Subcutaneous adipose tissue (tissue), 4 donors: Measurements from ENCODE around the gene ELAVL3. TPM values are rescaled to one million over a fixed set of nuclear protein-coding genes. Genes with fewer than 3 reads are reported as not detected.

ENCODE experiments used
- CTCF ChIP-seq: fragments of 450-650 bp; IDR thresholded peaks from one replicate; pipeline ENCODE4 v1.5.1; 2016; ENCODE audit warnings: low read depth, mild to moderate bottlenecking, control low read depth, antibody characterized with exemption, moderate library complexity
- total RNA-seq, 4 donors: library from RNA; depleted of rRNA; stranded (reverse); fragments of >200 nt; gene quantifications; one replicate each; pipeline ENCODE4 v1.1.0, GENCODE V29; 2016

Gene ELAVL3
- total RNA-seq, 4 donors from 2014 or later: not detected

DNA sequence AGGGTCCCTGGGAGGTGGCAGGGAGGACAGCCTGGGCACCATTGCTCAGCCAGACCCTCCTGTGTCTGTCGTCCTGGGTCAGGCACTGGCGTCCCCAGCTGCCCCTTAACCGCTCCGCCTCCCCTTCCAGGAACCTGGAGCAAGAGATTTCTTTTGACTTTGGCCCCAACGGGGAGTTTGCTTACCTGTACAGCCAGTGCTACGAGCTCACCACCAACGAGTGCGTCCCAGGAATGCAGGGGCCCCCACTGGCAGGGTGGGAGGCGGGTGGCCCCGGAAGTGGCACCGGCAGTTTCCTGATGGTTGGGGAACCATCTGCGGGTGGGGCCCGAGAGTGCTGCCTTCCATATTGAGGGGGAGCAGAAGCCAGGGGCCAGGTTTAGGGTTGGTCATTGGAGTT is 32.4 kb downstream of the ELAVL3 start:
- no peak for TF ChIP-seq CTCF

DNA sequence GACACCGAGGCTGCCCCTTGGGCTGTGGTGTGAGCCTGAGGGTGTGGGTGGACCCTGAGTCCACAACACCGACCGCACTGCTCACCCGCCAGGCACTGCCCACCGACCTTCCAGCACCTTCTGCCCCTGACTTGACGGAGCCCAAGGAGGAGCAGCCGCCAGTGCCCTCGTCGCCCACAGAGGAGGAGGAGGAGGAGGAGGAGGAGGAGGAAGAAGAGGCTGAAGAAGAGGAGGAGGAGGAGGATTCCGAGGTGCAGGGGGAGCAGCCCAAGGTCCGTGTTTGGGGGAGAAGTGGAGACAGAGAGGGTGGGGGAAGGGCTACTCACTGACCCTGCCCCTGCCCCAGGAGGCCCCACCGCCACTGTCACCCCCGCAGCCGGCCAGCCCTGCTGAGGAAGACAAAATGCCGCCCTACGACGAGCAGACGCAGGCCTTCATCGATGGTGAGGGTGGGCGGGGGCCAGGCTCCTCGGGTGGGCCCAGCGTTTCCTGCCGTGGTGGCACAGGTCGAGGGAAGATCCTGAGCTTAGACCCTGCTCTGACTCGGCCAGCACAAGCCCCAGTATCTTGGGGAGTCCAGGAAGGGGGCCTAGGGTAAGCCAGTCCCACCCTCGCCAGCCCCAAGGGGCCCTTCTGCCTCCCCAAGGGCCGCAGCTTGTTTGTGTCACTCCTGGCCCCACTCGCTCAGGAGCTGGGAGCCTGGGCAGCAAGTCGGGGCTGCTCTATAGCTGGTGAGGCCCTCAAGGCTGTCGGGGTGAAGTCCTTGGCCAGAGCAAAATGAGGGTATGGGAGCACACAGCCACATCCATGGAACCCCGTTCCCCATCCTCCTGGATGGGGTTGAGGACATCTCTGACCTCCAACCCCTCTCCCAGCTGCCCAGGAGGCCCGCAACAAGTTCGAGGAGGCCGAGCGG is 33.2 kb downstream of the ELAVL3 start:
- no peak for TF ChIP-seq CTCF

DNA sequence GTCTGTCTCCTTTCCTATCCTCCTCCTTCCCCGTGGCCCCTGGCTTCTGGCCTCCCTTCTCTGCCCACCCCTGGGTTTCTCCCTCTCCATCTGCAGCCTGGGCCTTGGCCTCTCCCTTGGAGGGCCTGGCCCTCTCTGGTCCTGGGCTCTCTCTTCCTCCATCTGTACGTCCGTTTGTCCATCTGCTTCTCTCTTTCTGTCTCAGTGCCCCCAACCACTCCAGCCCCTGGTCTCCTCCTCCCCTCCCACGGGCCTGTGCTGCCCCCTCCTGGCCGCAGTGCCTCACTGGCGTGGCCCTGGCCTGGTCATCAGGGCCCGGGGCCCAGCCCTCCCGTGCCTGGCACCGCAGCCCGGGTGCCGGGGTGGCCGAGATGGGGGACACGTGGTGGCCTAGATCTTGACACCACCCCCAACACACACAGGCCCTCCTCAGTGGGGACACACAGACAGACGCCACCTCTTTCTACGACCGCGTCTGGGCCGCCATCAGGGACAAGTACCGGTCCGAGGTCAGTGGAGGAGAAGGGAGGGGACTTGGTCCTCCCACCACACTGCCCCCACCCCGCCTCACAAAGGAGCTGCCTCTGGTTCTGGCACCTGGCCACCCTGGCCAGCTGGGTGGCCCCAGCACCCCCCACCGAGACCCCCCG is 34.1 kb downstream of the ELAVL3 start:
- TF ChIP-seq CTCF: no peak

- TF ChIP-seq CTCF: no peak
Observed at GRCh38 chr19:11446271-11446651, 34.6 kb downstream of the ELAVL3 start.

DNA sequence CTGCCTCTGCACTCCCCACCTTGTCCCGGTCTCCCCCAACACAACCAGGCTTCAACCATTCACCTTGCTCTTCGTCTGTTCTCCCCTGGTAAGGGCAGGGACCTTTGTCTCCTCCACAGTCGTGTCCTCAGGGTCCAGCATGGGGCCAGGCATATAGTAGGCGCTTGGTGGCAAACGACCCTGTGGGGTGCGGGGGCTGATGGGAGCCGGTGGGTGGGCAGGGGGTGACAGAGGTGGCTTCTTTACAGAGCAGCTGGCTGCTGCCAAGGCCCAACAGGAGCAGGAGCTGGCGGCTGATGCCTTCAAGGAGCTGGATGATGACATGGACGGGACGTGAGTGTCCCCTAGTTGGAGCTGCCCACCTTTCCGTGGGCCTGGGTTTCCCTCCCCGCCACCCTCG is 35.7 kb downstream of the ELAVL3 start:
- no peak for TF ChIP-seq CTCF

DNA sequence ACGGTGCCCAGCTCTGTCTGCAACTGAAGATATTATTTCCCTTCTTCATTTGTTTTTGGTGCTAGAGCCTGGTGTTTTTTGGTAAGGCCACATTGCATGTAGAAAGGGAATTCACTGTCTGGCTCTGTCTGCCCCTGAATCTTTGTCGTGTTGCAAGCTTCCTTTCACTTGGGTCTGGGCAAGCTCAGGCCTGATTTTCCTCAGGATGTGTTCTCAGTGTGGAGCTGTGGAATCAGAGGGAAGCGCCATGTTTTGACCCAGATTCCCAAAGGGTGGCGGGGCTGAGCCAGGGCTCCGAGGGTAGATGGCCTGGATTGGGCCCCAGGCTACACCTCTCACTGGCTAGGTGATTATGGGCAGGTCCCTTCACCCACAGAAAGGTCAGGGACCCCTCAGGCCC is 36.8 kb downstream of the ELAVL3 start:
- TF ChIP-seq CTCF: no peak

GRCh38 chr19:11437955-11438354 is 42.9 kb downstream of the ELAVL3 start:
- no peak for TF ChIP-seq CTCF
